Measurements from ENCODE around the gene TIGD1. TPM values are rescaled to one million over a fixed set of nuclear protein-coding genes. Genes with fewer than 3 reads are reported as not detected.

TIGD1 gene
- total RNA-seq, 2 experiments from 2014 or later: 18.5 to 27.8 TPM

DNA sequence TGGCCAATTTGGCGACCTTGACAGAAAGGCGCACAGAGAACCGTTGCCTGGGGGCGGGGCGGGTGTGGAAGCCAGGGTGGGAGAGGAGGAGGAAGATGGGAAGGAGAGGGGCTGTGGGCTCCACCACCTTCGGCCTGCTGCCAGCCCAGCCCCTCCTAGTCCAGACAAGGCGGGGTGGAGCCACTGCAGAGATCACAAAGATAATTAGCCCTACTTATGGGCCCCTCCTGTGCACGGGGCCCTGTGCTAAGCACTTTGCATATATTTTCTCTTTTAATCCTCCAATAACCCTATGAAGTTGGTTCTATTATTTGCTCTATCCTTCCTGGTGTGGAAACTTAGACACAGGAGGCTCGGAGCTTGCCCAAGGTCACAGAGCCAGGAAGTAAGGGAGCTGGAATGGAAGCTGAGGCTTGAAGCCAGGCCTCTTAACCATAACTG, 49.0 kb downstream of the TIGD1 start:
- Histone ChIP-seq H3K9me3 (ENCODE audit: low read length) (no peaks in the 10 kb centered on the region), H3K36me3 (ENCODE audit: insufficient read depth, low read length) (no peaks in the 10 kb centered on the region), H3K4me1 (ENCODE audit: insufficient read depth, low read length, poor library complexity, severe bottlenecking) (no peaks in the 10 kb centered on the region), H3K9me2 (ENCODE audit: insufficient read depth, low read length) (no peaks in the 10 kb centered on the region), H4K20me1 (ENCODE audit: insufficient read depth, low read length) (no peaks in the 10 kb centered on the region), H3K27ac (ENCODE audit: low read depth, low read length, poor library complexity, severe bottlenecking) (no peak overlapping the region), H3K4me3 (ENCODE audit: low read depth, low read length, poor library complexity, severe bottlenecking) (no peak overlapping the region), H3K4me2 (ENCODE audit: low read length) (no peak overlapping the region), H2AFZ (ENCODE audit: low read length) (no peak overlapping the region), H3K79me2 (ENCODE audit: insufficient read depth, low read depth, low read length) (no peaks in the 10 kb centered on the region)
- ChIA-PET CTCF (ENCODE audit: unreplicated experiment) (no interaction called here), POLR2A (no interaction called here)
- DNase-seq (ENCODE audit: low spot score): no peak
- intact Hi-C loops (cut with micrococcal nuclease; ENCODE audit: unreplicated experiment): no loop called here
- no TSS peak for BruUV-seq (replicated peaks)
- TF ChIP-seq CTCF (conservative IDR thresholded peaks at IDR 0.05; ENCODE audit: low read length): no peak

DNA sequence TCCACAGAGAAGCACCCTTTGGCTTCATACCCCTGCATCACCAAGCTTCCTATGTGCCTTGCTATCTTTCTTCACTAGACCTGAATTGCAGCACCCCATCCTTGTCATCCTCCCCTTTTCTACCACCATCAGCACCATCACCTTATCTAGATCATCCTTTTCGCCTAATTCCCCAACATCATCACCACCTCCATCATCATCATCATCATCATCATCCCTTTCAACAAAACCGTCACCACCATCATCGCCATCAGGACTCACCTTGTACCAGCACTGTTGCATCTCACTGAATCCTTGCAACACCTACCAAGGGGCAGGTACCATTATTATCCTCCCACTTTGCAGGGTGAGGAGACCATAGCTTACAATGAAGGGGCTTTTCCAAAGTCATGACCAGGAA, 51.9 kb downstream of the TIGD1 start:
- CTCF ChIA-PET (ENCODE audit: unreplicated experiment): interaction anchor here (0.6 kb wide), 2 partner anchors 51 to 76 kb away, joined by 4 to 9 read pairs; no protein-coding TSS in a partner anchor
- H3K36me3 ChIP-seq (ENCODE audit: insufficient read depth, low read length): no peaks in the 10 kb centered on the region

More for the DNA sequence above, 51.9 kb downstream of the TIGD1 start:
- H3K9me3 ChIP-seq (ENCODE audit: low read length): no peaks in the 10 kb centered on the region
- H3K4me2 ChIP-seq (ENCODE audit: low read length): no peak overlapping the region
- H3K9me2 ChIP-seq (ENCODE audit: insufficient read depth, low read length): no peaks in the 10 kb centered on the region
- TF ChIP-seq CTCF (conservative IDR thresholded peaks at IDR 0.05; ENCODE audit: low read length) (no peak), EZH2phosphoT487 (IDR thresholded peaks at IDR 0.05; ENCODE audit: borderline replicate concordance, low read depth, low read length) (no peak)
- H4K20me1 ChIP-seq (ENCODE audit: insufficient read depth, low read length): no peaks in the 10 kb centered on the region
- H3K4me1 ChIP-seq (ENCODE audit: insufficient read depth, low read length, poor library complexity, severe bottlenecking): no peaks in the 10 kb centered on the region
- no peak for DNase-seq (ENCODE audit: low spot score)
- H3K4me3 ChIP-seq (ENCODE audit: low read depth, low read length, poor library complexity, severe bottlenecking): no peak overlapping the region
- H2AFZ ChIP-seq (ENCODE audit: low read length): no peak overlapping the region
- intact Hi-C loops (cut with micrococcal nuclease; ENCODE audit: unreplicated experiment): no loop called here
- BruUV-seq (replicated peaks): no TSS peak
- POLR2A ChIA-PET: no interaction called here
- no peak overlapping the region for H3K27ac ChIP-seq (ENCODE audit: low read depth, low read length, poor library complexity, severe bottlenecking)
- H3K79me2 ChIP-seq (ENCODE audit: insufficient read depth, low read depth, low read length): no peaks in the 10 kb centered on the region

Other genes with a start within 250 kb of the TIGD1 start
- not detected in 2 replicates for gene ALPP, start 171.8 kb downstream of the TIGD1 start, total RNA-seq (2014; rRNA removed; shearing (Covaris generic))
- not detected in 2 replicates for gene ALPP, start 171.8 kb downstream of the TIGD1 start, total RNA-seq (2022)
- gene ALPG, start 143.7 kb downstream of the TIGD1 start, total RNA-seq (2014; rRNA removed; shearing (Covaris generic)): not detected in 2 replicates
- not detected in 2 replicates for gene ALPG, start 143.7 kb downstream of the TIGD1 start, total RNA-seq (2022)
- not detected in 2 replicates for gene ALPI, start 94.4 kb downstream of the TIGD1 start, total RNA-seq (2014; rRNA removed; shearing (Covaris generic))
- not detected in 2 replicates for gene ALPI, start 94.4 kb downstream of the TIGD1 start, total RNA-seq (2022)
- not detected in 2 replicates for gene ECEL1, start 62.7 kb downstream of the TIGD1 start, total RNA-seq (2014; rRNA removed; shearing (Covaris generic))
- gene ECEL1, start 62.7 kb downstream of the TIGD1 start, total RNA-seq (2022): not detected in 2 replicates
- not detected in 2 replicates for gene PRSS56, start 30.2 kb downstream of the TIGD1 start, total RNA-seq (2014; rRNA removed; shearing (Covaris generic))
- not detected in 2 replicates for gene PRSS56, start 30.2 kb downstream of the TIGD1 start, total RNA-seq (2022)
- not detected in 2 replicates for gene CHRND, start 24.4 kb downstream of the TIGD1 start, total RNA-seq (2014; rRNA removed; shearing (Covaris generic))
- not detected in 2 replicates for gene CHRND, start 24.4 kb downstream of the TIGD1 start, total RNA-seq (2022)
- gene CHRNG, start 10.9 kb downstream of the TIGD1 start, total RNA-seq (2014; rRNA removed; shearing (Covaris generic)): not detected in 2 replicates
- gene CHRNG, start 10.9 kb downstream of the TIGD1 start, total RNA-seq (2022): not detected in 2 replicates
- 59.9 and 61.6 TPM in 2 replicates for gene EIF4E2, start 132 bp upstream of the TIGD1 start, total RNA-seq (2014; rRNA removed; shearing (Covaris generic))
- gene EIF4E2, start 132 bp upstream of the TIGD1 start, total RNA-seq (2022): 73.7 and 76.3 TPM in 2 replicates
- 1.4 TPM in 1 of 2 replicates, not detected in the other for gene EFHD1, start 83.0 kb upstream of the TIGD1 start, total RNA-seq (2014; rRNA removed; shearing (Covaris generic))
- gene EFHD1, start 83.0 kb upstream of the TIGD1 start, total RNA-seq (2022): not detected in 2 replicates
- gene GIGYF2, start 146.8 kb upstream of the TIGD1 start, total RNA-seq (2014; rRNA removed; shearing (Covaris generic)): 39.1 and 50.5 TPM in 2 replicates
- gene GIGYF2, start 146.8 kb upstream of the TIGD1 start, total RNA-seq (2022): 60.9 and 64.8 TPM in 2 replicates
- gene KCNJ13, start 226.0 kb upstream of the TIGD1 start, total RNA-seq (2014; rRNA removed; shearing (Covaris generic)): not detected in 2 replicates
- gene KCNJ13, start 226.0 kb upstream of the TIGD1 start, total RNA-seq (2022): not detected in 2 replicates